ENCODE results near the gene TTC33. TPM values are rescaled to one million over a fixed set of nuclear protein-coding genes. Genes with fewer than 3 reads are reported as not detected.
A peak's percentile ranks its signal among the peaks of the same experiment; 100 is the strongest.

TTC33 gene
- total RNA-seq, 4 donors from 2014 or later = 11.3 to 19.0 (median 14.9) TPM

DNA sequence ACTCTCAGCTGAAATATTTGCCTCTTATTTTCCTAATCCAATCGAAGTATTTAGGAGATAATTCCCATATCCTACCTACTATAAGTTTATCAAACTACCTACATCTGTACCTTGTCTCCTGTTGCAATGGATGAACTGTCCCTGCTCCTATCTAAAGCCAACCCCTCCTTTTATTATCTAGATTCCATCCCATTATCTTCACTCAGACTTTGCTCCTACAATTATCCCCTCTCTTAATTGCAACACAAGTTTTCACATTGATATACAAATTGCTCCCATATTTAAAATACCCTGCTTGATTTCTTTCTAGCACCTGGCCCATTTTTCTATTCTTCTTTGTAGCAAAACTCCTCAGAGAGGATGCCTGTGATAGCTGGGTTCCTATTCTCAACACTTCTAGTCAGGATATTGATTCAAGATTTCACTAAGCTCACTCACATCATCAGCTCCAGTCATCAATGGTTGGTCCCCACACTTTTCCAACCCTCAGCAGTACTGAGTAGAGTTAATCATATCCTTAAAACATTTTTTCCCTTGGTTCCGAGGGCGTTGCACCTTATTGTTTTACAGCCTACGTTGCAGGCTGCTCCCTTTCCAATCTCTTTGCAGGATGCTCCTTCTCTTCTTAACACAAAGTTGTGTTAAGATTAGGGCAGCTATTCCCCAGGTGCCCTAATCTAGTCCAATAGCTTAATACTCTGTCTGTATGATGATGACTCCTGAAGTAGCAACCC, 253.9 kb downstream of the TTC33 start:
- H3K36me3 ChIP-seq = no peaks in the 10 kb centered on the region
- H3K27me3 ChIP-seq = no peaks in the 10 kb centered on the region
- no peak overlapping the region for H3K4me3 ChIP-seq
- TF ChIP-seq, protein P1, sequence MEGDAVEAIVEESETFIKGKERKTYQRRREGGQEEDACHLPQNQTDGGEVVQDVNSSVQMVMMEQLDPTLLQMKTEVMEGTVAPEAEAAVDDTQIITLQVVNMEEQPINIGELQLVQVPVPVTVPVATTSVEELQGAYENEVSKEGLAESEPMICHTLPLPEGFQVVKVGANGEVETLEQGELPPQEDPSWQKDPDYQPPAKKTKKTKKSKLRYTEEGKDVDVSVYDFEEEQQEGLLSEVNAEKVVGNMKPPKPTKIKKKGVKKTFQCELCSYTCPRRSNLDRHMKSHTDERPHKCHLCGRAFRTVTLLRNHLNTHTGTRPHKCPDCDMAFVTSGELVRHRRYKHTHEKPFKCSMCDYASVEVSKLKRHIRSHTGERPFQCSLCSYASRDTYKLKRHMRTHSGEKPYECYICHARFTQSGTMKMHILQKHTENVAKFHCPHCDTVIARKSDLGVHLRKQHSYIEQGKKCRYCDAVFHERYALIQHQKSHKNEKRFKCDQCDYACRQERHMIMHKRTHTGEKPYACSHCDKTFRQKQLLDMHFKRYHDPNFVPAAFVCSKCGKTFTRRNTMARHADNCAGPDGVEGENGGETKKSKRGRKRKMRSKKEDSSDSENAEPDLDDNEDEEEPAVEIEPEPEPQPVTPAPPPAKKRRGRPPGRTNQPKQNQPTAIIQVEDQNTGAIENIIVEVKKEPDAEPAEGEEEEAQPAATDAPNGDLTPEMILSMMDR (IDR thresholded peaks at IDR 0.05) = no peak
- TF ChIP-seq POLR2A (IDR thresholded peaks at IDR 0.05) = no peak
- no peaks in the 10 kb centered on the region for H3K9me3 ChIP-seq
- H3K27ac ChIP-seq = peak overlapping the region in 1 of 4 donors; percentile 31
- peaks cover 0 to 14% (median 3%) of the 10 kb centered on the region in 4 donors for H3K4me1 ChIP-seq
- no peak for DNase-seq

GRCh38 chr5:40499518-40500273, 256.1 kb downstream of the TTC33 start:
- Histone ChIP-seq H3K36me3 (no peaks in the 10 kb centered on the region), H3K4me1 (peaks cover 0 to 14% (median 3%) of the 10 kb centered on the region in 4 donors), H3K27ac (peak overlapping the region in 1 of 4 donors; percentile 45), H3K9me3 (no peaks in the 10 kb centered on the region), H3K4me3 (no peak overlapping the region), H3K27me3 (no peaks in the 10 kb centered on the region)
- TF ChIP-seq, protein P1 (IDR thresholded peaks at IDR 0.05) = no peak
- no peak for DNase-seq

DNA sequence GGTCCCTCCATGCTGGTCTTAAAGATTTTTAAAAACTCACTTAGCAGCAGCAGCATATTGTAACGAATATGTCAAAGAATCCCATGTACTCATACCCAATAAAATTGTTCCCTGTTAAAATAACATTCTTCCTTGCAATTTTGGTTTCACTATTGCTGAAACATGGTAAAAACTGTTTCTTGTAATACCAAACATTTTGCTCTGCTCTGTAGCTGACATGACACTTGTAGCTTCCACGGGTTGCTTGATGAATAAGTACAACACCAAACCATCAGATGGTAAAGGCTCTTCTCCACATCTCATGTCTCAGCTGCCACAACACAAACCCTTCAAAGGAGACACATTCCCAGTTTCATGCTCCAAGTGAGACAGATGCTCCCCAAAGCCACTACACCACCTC, 256.8 kb downstream of the TTC33 start:
- Histone ChIP-seq H3K27ac (peak overlapping the region in 1 of 4 donors; percentile 45), H3K4me1 (peaks cover 0 to 14% (median 3%) of the 10 kb centered on the region in 4 donors), H3K4me3 (no peak overlapping the region), H3K27me3 (no peaks in the 10 kb centered on the region), H3K9me3 (no peaks in the 10 kb centered on the region), H3K36me3 (no peaks in the 10 kb centered on the region)
- TF ChIP-seq, protein P1 (IDR thresholded peaks at IDR 0.05) = no peak
- no peak for TF ChIP-seq POLR2A (IDR thresholded peaks at IDR 0.05)
- DNase-seq = no peak

GRCh38 chr5:40497573-40497972, 258.2 kb downstream of the TTC33 start:
- H3K36me3 ChIP-seq = no peaks in the 10 kb centered on the region
- H3K4me1 ChIP-seq = peaks cover 0 to 14% (median 3%) of the 10 kb centered on the region in 4 donors
- H3K4me3 ChIP-seq = no peak overlapping the region
- no peak overlapping the region for H3K27ac ChIP-seq
- TF ChIP-seq, protein P1 (IDR thresholded peaks at IDR 0.05) = no peak
- TF ChIP-seq POLR2A (IDR thresholded peaks at IDR 0.05) = no peak
- H3K27me3 ChIP-seq = no peaks in the 10 kb centered on the region
- no peak for DNase-seq
- H3K9me3 ChIP-seq = no peaks in the 10 kb centered on the region

DNA sequence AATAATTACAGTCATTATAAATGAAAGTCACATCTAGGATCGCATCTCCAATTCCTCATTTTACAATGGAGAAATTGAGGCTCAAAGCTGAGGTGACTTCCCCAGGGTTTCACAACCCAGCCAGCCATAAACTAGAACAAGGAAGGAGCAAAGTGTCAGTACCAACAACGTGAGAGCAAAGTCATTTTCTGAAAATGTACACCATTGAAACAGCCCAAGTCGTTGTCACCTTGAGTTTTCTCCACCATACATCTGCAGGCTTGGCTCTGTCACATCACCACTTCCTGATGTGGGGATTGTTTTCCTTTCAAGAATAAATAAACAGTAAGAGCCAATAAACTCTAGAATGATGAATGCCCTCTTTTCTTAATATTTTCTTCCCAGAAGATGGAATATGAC, 260.5 kb downstream of the TTC33 start:
- DNase-seq = no peak
- Histone ChIP-seq H3K4me3 (no peak overlapping the region), H3K36me3 (no peaks in the 10 kb centered on the region), H3K27ac (no peak overlapping the region), H3K4me1 (peaks cover 0 to 8% (median 3%) of the 10 kb centered on the region in 4 donors), H3K27me3 (no peaks in the 10 kb centered on the region), H3K9me3 (no peaks in the 10 kb centered on the region)
- TF ChIP-seq, protein P1 (IDR thresholded peaks at IDR 0.05) = no peak
- TF ChIP-seq POLR2A (IDR thresholded peaks at IDR 0.05) = no peak

Measured in Peyer's patch (tissue), 4 donors.